Karpas-422 (cell line): ENCODE results near the gene HS3ST5. TPM values are rescaled to one million over a fixed set of nuclear protein-coding genes. Genes with fewer than 3 reads are reported as not detected.

Experiments used
- DNase-seq: peaks from one replicate; pipeline ENCODE4 v3.0.0-alpha.2; 2015
- H2AFZ ChIP-seq: fragments of 200-600 bp; sonication (generic); 2 replicates; pipeline ENCODE4 v1.6.1; 2014; ENCODE audit warnings: antibody characterized with exemption, low read length, mixed read lengths
- H3K27ac ChIP-seq: fragments of 200-600 bp; sonication (generic); 2 replicates; pipeline ENCODE4 v1.5.1; 2014; ENCODE audit warnings: mild to moderate bottlenecking, low read length, moderate library complexity
- H3K27me3 ChIP-seq: fragments of 200-600 bp; sonication (generic); 2 replicates; pipeline ENCODE4 v1.6.1; 2014; ENCODE audit warnings: low read length, mixed read lengths
- H3K36me3 ChIP-seq: fragments of 200-600 bp; sonication (generic); 2 replicates; pipeline ENCODE4 v1.6.1; 2014; ENCODE audit warnings: low read length, mixed read lengths; ENCODE audit not compliant: insufficient read depth
- H3K4me1 ChIP-seq: fragments of 200-600 bp; sonication (generic); 2 replicates; pipeline ENCODE4 v1.6.1; 2014; ENCODE audit warnings: mild to moderate bottlenecking, low read length, mixed read lengths
- H3K4me2 ChIP-seq: fragments of 200-600 bp; sonication (generic); 2 replicates; pipeline ENCODE4 v1.6.1; 2014; ENCODE audit warnings: low read length, low read depth, mild to moderate bottlenecking; ENCODE audit not compliant: poor library complexity, severe bottlenecking
- H3K4me3 ChIP-seq: fragments of 200-600 bp; sonication (generic); 2 replicates; pipeline ENCODE4 v1.5.1; 2014; ENCODE audit warnings: mild to moderate bottlenecking, antibody characterized with exemption, low read length, mixed read lengths
- H3K79me2 ChIP-seq: fragments of 200-600 bp; sonication (generic); 2 replicates; pipeline ENCODE4 v1.6.1; 2014; ENCODE audit warnings: mild to moderate bottlenecking, low read length, mixed read lengths
- H3K9ac ChIP-seq: fragments of 200-600 bp; sonication (generic); 2 replicates; pipeline ENCODE4 v1.6.0; 2014; ENCODE audit warnings: low read length
- H3K9me2 ChIP-seq: fragments of 200-600 bp; sonication (generic), shearing (Covaris generic); replicated peaks from 2 replicates; pipeline ENCODE4 v1.6.0; 2014; ENCODE audit warnings: mild to moderate bottlenecking, low read length, moderate library complexity; ENCODE audit not compliant: insufficient read depth
- H3K9me3 ChIP-seq: fragments of 300-700, 200-600 bp; sonication (generic); 2 replicates; pipeline ENCODE4 v1.6.1; 2014; ENCODE audit warnings: low read length, mixed read lengths
- H4K20me1 ChIP-seq: fragments of 200-600 bp; sonication (generic); 2 replicates; pipeline ENCODE4 v1.6.1; 2014; ENCODE audit warnings: mild to moderate bottlenecking, antibody characterized with exemption, low read length, low read depth; ENCODE audit not compliant: insufficient read depth
- total RNA-seq: library from RNA; depleted of rRNA; stranded (reverse); fragments of >200 nt; shearing (Covaris generic); gene quantifications from 2 replicates; pipeline ENCODE4 v1.2.3, GENCODE V29; 2014; ENCODE audit warnings: low replicate concordance

Gene HS3ST5
- total RNA-seq, 1 experiment from 2014 or later = not detected

DNA sequence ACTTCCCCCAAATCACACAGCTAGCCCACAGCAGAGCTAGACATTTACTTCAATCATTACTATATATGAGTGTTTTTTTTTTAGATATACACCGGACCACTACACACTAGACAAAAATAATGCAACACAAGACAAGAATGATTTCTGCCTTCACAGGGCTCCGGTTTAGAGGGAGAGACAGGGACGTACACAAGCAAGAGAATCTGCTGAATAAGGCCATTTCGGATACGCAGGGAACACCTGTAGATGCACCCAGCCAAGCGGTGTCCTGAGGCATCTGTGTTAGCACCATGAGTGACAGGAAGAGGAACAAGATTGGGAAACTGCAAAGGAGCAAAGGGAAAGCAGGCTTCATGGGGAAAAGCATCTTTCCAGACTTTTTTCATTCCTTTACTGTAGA is 45.7 kb downstream of the HS3ST5 start:
- no peak overlapping the region for H3K9ac ChIP-seq
- no peaks in the 10 kb centered on the region for H4K20me1 ChIP-seq
- H3K27me3 ChIP-seq = no peaks in the 10 kb centered on the region
- H3K4me2 ChIP-seq = no peak overlapping the region
- H3K27ac ChIP-seq = no peak overlapping the region
- no peaks in the 10 kb centered on the region for H3K36me3 ChIP-seq
- no peaks in the 10 kb centered on the region for H3K79me2 ChIP-seq
- H3K9me2 ChIP-seq = no peaks in the 10 kb centered on the region
- no peak overlapping the region for H3K4me3 ChIP-seq
- H3K4me1 ChIP-seq = no peaks in the 10 kb centered on the region
- DNase-seq = no peak
- H2AFZ ChIP-seq = no peak overlapping the region
- no peaks in the 10 kb centered on the region for H3K9me3 ChIP-seq

DNA sequence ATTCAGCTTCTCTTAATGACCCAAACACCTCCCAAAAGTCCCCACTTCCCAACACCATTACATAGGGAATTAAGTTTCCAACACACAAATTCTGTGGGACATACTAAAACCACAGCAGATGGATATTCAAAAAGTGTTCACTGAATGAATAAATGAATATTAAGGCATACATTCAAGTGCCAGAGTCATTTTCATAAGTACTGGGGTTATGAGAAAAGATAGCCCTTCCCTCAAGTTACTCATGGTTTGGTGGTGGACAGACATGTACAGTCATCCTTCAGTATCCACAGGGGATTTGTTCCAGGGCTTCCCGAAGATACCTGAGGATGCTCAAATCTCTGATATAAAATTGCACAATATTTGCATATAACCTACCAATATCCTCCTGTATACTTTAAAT is 50.4 kb downstream of the HS3ST5 start:
- Histone ChIP-seq H3K79me2 (no peaks in the 10 kb centered on the region), H3K9me2 (no peaks in the 10 kb centered on the region), H3K27me3 (no peaks in the 10 kb centered on the region), H3K9ac (no peak overlapping the region), H3K27ac (no peak overlapping the region), H2AFZ (no peak overlapping the region), H3K4me2 (no peak overlapping the region), H3K4me3 (no peak overlapping the region), H3K36me3 (no peaks in the 10 kb centered on the region), H3K9me3 (no peaks in the 10 kb centered on the region), H4K20me1 (no peaks in the 10 kb centered on the region), H3K4me1 (no peaks in the 10 kb centered on the region)
- no peak for DNase-seq

DNA sequence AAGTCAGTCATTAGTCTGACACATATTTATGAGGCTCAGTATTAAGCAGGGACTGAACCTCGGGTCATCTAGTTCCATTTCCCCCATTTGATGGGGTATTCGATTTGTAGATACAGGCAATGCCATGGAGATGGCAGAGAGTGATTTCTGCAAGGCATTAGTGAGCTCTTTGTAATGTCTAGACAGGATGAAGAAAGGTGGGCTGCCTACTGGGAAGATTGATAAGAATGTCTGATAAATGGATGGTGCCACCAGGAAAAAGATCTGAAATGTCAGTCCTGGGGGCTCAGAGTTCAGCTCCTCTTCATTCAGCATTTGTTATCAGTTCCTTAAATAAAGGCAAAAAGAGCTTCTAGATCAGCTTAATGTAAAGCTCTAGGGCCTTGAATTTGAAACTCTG is 51.4 kb downstream of the HS3ST5 start:
- Histone ChIP-seq H3K4me2 (no peak overlapping the region), H3K4me1 (no peaks in the 10 kb centered on the region), H3K9me2 (no peaks in the 10 kb centered on the region), H3K9me3 (no peaks in the 10 kb centered on the region), H3K27ac (no peak overlapping the region), H3K27me3 (no peaks in the 10 kb centered on the region), H3K79me2 (no peaks in the 10 kb centered on the region), H3K4me3 (no peak overlapping the region), H3K9ac (no peak overlapping the region), H2AFZ (no peak overlapping the region), H4K20me1 (no peaks in the 10 kb centered on the region), H3K36me3 (no peaks in the 10 kb centered on the region)
- DNase-seq = no peak

DNA sequence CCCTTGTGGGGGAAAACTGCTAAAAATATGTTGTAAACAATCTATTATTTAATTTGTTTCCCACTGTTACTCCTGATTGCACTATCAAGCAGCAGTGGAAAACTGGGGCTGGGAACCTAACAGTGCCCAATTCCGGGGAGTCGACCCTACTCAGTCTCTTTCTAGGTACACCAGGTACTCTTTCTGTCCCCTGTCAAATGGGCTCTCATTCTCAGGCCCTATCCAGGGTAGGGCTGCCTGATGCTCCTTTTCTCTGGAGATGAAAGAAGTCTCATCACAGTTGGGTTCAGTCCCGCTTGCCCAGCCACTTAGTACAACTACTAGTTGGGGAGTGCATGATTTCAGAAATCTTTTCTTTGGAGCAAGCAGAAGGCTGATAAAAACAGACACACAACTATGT is 52.0 kb downstream of the HS3ST5 start:
- Histone ChIP-seq H3K79me2 (no peaks in the 10 kb centered on the region), H3K36me3 (no peaks in the 10 kb centered on the region), H3K9me2 (no peaks in the 10 kb centered on the region), H3K27me3 (no peaks in the 10 kb centered on the region), H4K20me1 (no peaks in the 10 kb centered on the region), H3K9ac (no peak overlapping the region), H3K4me2 (no peak overlapping the region), H3K4me3 (no peak overlapping the region), H3K4me1 (no peaks in the 10 kb centered on the region), H3K9me3 (no peaks in the 10 kb centered on the region), H3K27ac (no peak overlapping the region), H2AFZ (no peak overlapping the region)
- no peak for DNase-seq

DNA sequence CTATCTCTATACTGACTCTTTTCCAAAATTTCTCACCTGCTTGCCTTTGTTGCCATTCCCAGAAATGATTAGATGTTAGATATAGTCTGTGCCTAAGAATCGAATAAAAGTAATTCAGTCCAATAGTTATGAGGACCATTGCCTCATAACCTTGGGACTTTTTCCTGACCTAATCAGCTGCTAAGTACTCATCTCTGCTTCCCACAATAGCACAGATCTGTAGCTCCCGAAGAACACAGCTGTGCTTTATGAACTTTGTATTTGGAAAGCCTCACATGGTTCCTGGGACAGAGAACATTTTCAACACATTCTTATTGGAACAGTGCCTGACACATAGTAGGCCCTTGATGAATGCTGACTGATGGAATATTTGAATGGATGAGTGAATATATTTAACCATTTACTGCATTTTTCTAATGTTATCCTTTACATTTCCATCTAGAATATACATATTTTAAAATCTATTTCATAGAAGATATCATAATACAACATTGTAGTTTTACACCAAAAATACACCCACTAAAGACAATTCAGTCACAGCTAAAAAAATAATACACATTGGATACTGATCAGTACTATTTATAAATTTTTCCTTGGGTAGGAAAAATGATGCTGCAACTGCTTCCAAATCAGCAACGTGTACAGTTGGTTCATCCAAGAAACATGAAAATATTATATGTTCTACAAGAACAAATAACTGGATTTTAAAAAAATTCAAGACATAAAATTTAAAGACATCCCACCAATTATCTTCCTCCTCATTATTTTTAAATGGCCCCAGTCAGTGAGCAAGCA is 53.9 kb downstream of the HS3ST5 start:
- Histone ChIP-seq H3K9me3 (no peaks in the 10 kb centered on the region), H3K9ac (no peak overlapping the region), H3K4me3 (no peak overlapping the region), H3K4me1 (no peaks in the 10 kb centered on the region), H3K9me2 (no peaks in the 10 kb centered on the region), H4K20me1 (no peaks in the 10 kb centered on the region), H3K79me2 (no peaks in the 10 kb centered on the region), H2AFZ (no peak overlapping the region), H3K27ac (no peak overlapping the region), H3K27me3 (no peaks in the 10 kb centered on the region), H3K36me3 (no peaks in the 10 kb centered on the region), H3K4me2 (no peak overlapping the region)
- no peak for DNase-seq

DNA sequence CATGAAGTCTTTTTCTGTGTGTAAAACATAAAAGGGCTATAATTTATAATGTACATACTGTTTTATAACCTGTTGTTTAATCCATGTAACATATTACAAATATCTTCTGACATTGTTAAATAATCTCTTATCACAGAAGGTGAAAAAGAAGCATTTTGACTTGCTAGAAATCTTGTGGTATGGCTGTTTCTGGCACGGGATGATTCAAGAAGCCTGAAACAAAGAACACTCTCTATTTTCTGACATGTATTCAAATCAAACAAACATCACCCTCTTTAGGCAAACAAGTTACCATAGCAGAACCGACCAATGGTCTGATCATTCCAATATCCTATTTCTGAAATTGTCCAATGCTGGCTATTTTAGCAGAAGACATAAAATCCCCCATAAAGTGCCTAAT is 55.4 kb downstream of the HS3ST5 start:
- no peak overlapping the region for H2AFZ ChIP-seq
- no peaks in the 10 kb centered on the region for H3K9me2 ChIP-seq
- no peaks in the 10 kb centered on the region for H3K4me1 ChIP-seq
- no peak overlapping the region for H3K9ac ChIP-seq
- DNase-seq = no peak
- no peaks in the 10 kb centered on the region for H4K20me1 ChIP-seq
- no peak overlapping the region for H3K27ac ChIP-seq
- H3K27me3 ChIP-seq = no peaks in the 10 kb centered on the region
- H3K4me2 ChIP-seq = no peak overlapping the region
- H3K79me2 ChIP-seq = no peaks in the 10 kb centered on the region
- no peak overlapping the region for H3K4me3 ChIP-seq
- no peaks in the 10 kb centered on the region for H3K9me3 ChIP-seq
- no peaks in the 10 kb centered on the region for H3K36me3 ChIP-seq

DNA sequence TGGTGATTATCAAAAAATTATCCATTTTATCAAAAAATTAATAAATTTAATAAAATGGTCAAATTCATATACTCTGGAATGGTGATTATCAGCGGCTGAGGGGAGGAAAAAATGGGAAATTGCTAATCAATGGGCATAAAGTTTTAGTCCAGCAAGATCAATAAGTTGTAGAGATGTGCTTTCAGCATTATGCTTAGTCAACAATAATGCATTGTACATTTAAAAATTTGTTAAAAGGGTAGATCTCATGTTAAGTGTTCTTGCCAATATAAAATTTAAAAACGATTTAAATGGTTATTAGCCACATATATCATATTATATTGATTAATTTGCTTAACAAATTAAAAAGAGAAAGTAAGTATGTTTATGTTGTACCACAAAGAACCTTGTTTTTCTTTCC is 56.6 kb downstream of the HS3ST5 start:
- no peak overlapping the region for H2AFZ ChIP-seq
- H3K4me3 ChIP-seq = no peak overlapping the region
- H3K9me2 ChIP-seq = no peaks in the 10 kb centered on the region
- H3K9ac ChIP-seq = no peak overlapping the region
- H4K20me1 ChIP-seq = no peaks in the 10 kb centered on the region
- H3K4me1 ChIP-seq = no peaks in the 10 kb centered on the region
- DNase-seq = no peak
- no peaks in the 10 kb centered on the region for H3K79me2 ChIP-seq
- H3K4me2 ChIP-seq = no peak overlapping the region
- H3K36me3 ChIP-seq = no peaks in the 10 kb centered on the region
- no peaks in the 10 kb centered on the region for H3K27me3 ChIP-seq
- H3K27ac ChIP-seq = no peak overlapping the region
- no peaks in the 10 kb centered on the region for H3K9me3 ChIP-seq

DNA sequence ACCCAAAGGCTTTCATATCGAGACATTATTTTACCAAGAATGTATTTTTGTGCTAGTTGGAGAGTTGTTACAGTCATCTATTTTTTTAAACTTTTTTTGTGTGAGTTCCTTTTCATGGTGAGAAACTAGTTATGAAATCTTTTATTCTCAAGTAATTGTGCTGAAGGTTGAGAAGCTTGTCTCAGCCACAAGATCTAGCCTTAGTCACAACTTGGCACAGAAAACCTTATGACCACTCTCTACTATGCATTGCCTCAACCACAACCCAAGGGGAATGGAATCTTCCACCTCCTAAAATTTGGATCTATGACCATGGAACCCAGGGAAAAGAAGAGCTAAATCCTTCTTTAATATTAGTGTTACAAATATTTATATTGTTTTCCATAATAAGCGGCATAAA is 58.5 kb downstream of the HS3ST5 start:
- no peaks in the 10 kb centered on the region for H3K36me3 ChIP-seq
- H3K9ac ChIP-seq = no peak overlapping the region
- H3K27me3 ChIP-seq = no peaks in the 10 kb centered on the region
- no peaks in the 10 kb centered on the region for H4K20me1 ChIP-seq
- DNase-seq = no peak
- H3K4me3 ChIP-seq = no peak overlapping the region
- H3K4me1 ChIP-seq = no peaks in the 10 kb centered on the region
- no peaks in the 10 kb centered on the region for H3K9me3 ChIP-seq
- no peak overlapping the region for H3K4me2 ChIP-seq
- no peak overlapping the region for H3K27ac ChIP-seq
- no peaks in the 10 kb centered on the region for H3K9me2 ChIP-seq
- no peak overlapping the region for H2AFZ ChIP-seq
- no peaks in the 10 kb centered on the region for H3K79me2 ChIP-seq
